IMR-90 (cell line): Measurements from ENCODE around the gene ITPKC. TPM values are rescaled to one million over a fixed set of nuclear protein-coding genes. Genes with fewer than 3 reads are reported as not detected.

Source experiments
- ATAC-seq: fragments of 200-7000 bp; cut with Tn5 transposase; 2 replicates; pipeline ENCODE4 v1.9.1; 2020; ENCODE audit warnings: low read depth, mild to moderate bottlenecking, moderate library complexity
- BruUV-seq: library from RNA; stranded (reverse); fragments of 400-500 nt; replicated peaks from 2 replicates; lab custom pipeline; 2021; lab: Mats Ljungman, UMichigan
- CTCF ChIA-PET: fragments of 300-600 bp; formaldehyde crosslinking; extraction: SDS; loops from one replicate; lab custom pipeline; 2021; ENCODE audit warnings: antibody characterized with exemption; lab: Yijun Ruan, JAX
- POLR2A ChIA-PET: fragments of 300-600 bp; sonication (Branson Sonifier 250); formaldehyde crosslinking; loops from one replicate; lab custom pipeline; 2022; ENCODE audit warnings: antibody characterized with exemption; ENCODE audit not compliant: unreplicated experiment; lab: Charles Lee
- DNase-seq: peaks from one replicate; pipeline ENCODE4 v3.0.0; 2013
- H2AFZ ChIP-seq: replicated peaks from 2 replicates; pipeline ENCODE3; 2013; ENCODE audit warnings: low read length, mild to moderate bottlenecking; ENCODE audit not compliant: poor library complexity
- H2AK5ac ChIP-seq: 2 replicates; pipeline ENCODE4 v1.6.1; 2013; ENCODE audit warnings: low read depth, low read length, inconsistent platforms
- H2AK9ac ChIP-seq: replicated peaks from 2 replicates; pipeline ENCODE3; 2013; ENCODE audit warnings: mild to moderate bottlenecking, low read depth, low read length, moderate library complexity; ENCODE audit not compliant: poor library complexity
- H2BK120ac ChIP-seq: 2 replicates; pipeline ENCODE4 v1.6.1; 2013; ENCODE audit warnings: low read depth, low read length, inconsistent platforms
- H2BK15ac ChIP-seq: 3 replicates; pipeline ENCODE4 v1.6.1; 2013; ENCODE audit warnings: low read depth, low read length, inconsistent platforms
- H2BK20ac ChIP-seq: 2 replicates; pipeline ENCODE4 v1.6.1; 2013; ENCODE audit warnings: low read depth, mild to moderate bottlenecking, inconsistent platforms, low read length, moderate library complexity
- H2BK5ac ChIP-seq: 2 replicates; pipeline ENCODE4 v1.6.1; 2013; ENCODE audit warnings: mild to moderate bottlenecking, low read depth, low read length, inconsistent platforms; ENCODE audit not compliant: poor library complexity, severe bottlenecking
- H3K14ac ChIP-seq: replicated peaks from 2 replicates; pipeline ENCODE4 v1.6.1; 2013; ENCODE audit warnings: low read depth, low read length, inconsistent platforms
- H3K18ac ChIP-seq: 2 replicates; pipeline ENCODE4 v1.6.1; 2013; ENCODE audit warnings: low read depth, low read length, control low read depth
- H3K23ac ChIP-seq: 2 replicates; pipeline ENCODE4 v1.6.1; 2013; ENCODE audit warnings: low read depth, low read length, inconsistent platforms
- H3K27ac ChIP-seq: 2 replicates; pipeline ENCODE4 v1.5.1; 2013; ENCODE audit warnings: mild to moderate bottlenecking, control low read depth, low read length; ENCODE audit not compliant: insufficient read depth
- H3K27me3 ChIP-seq: 2 replicates; pipeline ENCODE4 v1.6.1; 2013; ENCODE audit warnings: low read length; ENCODE audit not compliant: control insufficient read depth, insufficient read depth
- H3K36me3 ChIP-seq: 2 replicates; pipeline ENCODE4 v1.6.1; 2013; ENCODE audit warnings: low read length, mixed read lengths; ENCODE audit not compliant: control insufficient read depth, insufficient read depth
- H3K4ac ChIP-seq: 2 replicates; pipeline ENCODE4 v1.6.1; 2013; ENCODE audit warnings: low read depth, low read length, inconsistent platforms
- H3K4me1 ChIP-seq: 2 replicates; pipeline ENCODE4 v1.6.1; 2013; ENCODE audit warnings: low read length, mixed read lengths; ENCODE audit not compliant: control insufficient read depth, insufficient read depth
- H3K4me2 ChIP-seq: 2 replicates; pipeline ENCODE4 v1.6.1; 2013; ENCODE audit warnings: low read depth, mild to moderate bottlenecking, control low read depth, low read length, moderate library complexity
- H3K4me3 ChIP-seq: 2 replicates; pipeline ENCODE4 v1.5.1; 2013; ENCODE audit warnings: low read depth, mild to moderate bottlenecking, control low read depth, low read length, moderate library complexity; ENCODE audit not compliant: insufficient read depth
- H3K56ac ChIP-seq: 2 replicates; pipeline ENCODE4 v1.6.1; 2013; ENCODE audit warnings: low read length, inconsistent platforms; ENCODE audit not compliant: insufficient read depth; ENCODE audit errors: extremely low read depth
- H3K79me1 ChIP-seq, 2 experiments: 2 replicates each; pipeline ENCODE4 v1.6.1; 2013; ENCODE audit warnings: low read length in 2 of 2, inconsistent platforms in 1 of 2, low read depth in 1 of 2
- H3K9ac ChIP-seq: 2 replicates; pipeline ENCODE4 v1.6.1; 2013; ENCODE audit warnings: low read depth, low read length, control low read depth
- H3K9me1 ChIP-seq: 2 replicates; pipeline ENCODE4 v1.6.1; 2013; ENCODE audit warnings: low read length, inconsistent platforms; ENCODE audit not compliant: insufficient read depth
- H3K9me3 ChIP-seq: 2 replicates; pipeline ENCODE4 v1.6.1; 2013; ENCODE audit warnings: low read length; ENCODE audit not compliant: control insufficient read depth, insufficient read depth
- H4K20me1 ChIP-seq: 2 replicates; pipeline ENCODE4 v1.6.1; 2013; ENCODE audit warnings: low read length, inconsistent platforms; ENCODE audit not compliant: insufficient read depth
- H4K5ac ChIP-seq: 2 replicates; pipeline ENCODE4 v1.6.1; 2013; ENCODE audit warnings: mild to moderate bottlenecking, low read depth, low read length, control low read depth
- H4K8ac ChIP-seq, 2 experiments: 2 replicates each; pipeline ENCODE4 v1.6.1; 2013; ENCODE audit warnings: low read depth in 2 of 2, low read length in 2 of 2, control low read depth in 1 of 2, inconsistent platforms in 1 of 2
- H4K91ac ChIP-seq: 2 replicates; pipeline ENCODE4 v1.6.1; 2013; ENCODE audit warnings: low read depth, low read length, inconsistent platforms; ENCODE audit not compliant: insufficient read depth
- CEBPB ChIP-seq: IDR thresholded peaks from 2 replicates; pipeline ENCODE4 v1.6.1; 2012; ENCODE audit warnings: low read depth, low read length, improper control_type of control experiment
- CHD1 ChIP-seq: IDR thresholded peaks from 2 replicates; pipeline ENCODE4 v1.6.1; 2012; ENCODE audit warnings: low read depth, low read length, improper control_type of control experiment
- CTCF ChIP-seq: conservative IDR thresholded peaks from 2 replicates; pipeline ENCODE4 v1.5.1; 2012; ENCODE audit warnings: mild to moderate bottlenecking, low read depth, low read length, improper control_type of control experiment
- FOS ChIP-seq: fragments of 150-350 bp; IDR thresholded peaks from 2 replicates; pipeline ENCODE4 v1.6.1; 2016; ENCODE audit warnings: low read depth, low read length
- MXI1 ChIP-seq: IDR thresholded peaks from 2 replicates; pipeline ENCODE4 v1.6.1; 2012; ENCODE audit warnings: low read depth, mild to moderate bottlenecking, low read length, moderate library complexity, borderline replicate concordance
- POLR2A ChIP-seq: IDR thresholded peaks from 2 replicates; pipeline ENCODE4 v1.6.1; 2012; ENCODE audit warnings: mild to moderate bottlenecking, low read depth, low read length
- RAD21 ChIP-seq: IDR thresholded peaks from 2 replicates; pipeline ENCODE4 v1.6.1; 2012; ENCODE audit warnings: low read length, improper control_type of control experiment
- RCOR1 ChIP-seq: IDR thresholded peaks from 2 replicates; pipeline ENCODE4 v1.6.1; 2012; ENCODE audit warnings: mild to moderate bottlenecking, low read length, improper control_type of control experiment; ENCODE audit not compliant: insufficient replicate concordance
- SMC3 ChIP-seq: fragments of 150-350 bp; IDR thresholded peaks from 2 replicates; pipeline ENCODE4 v1.6.1; 2016; ENCODE audit warnings: low read depth, mild to moderate bottlenecking, antibody characterized with exemption, low read length, moderate library complexity
- USF2 ChIP-seq: fragments of 150-350 bp; IDR thresholded peaks from 2 replicates; pipeline ENCODE4 v1.6.1; 2017; ENCODE audit warnings: mild to moderate bottlenecking, antibody characterized with exemption, low read length, low read depth
- WGBS, 2 experiments: methylation state at CpG; one replicate each; pipeline versions ENCODE4 v1.1.5 to v1.1.7; 2013; ENCODE audit warnings: missing lambda C conversion rate in 2 of 2; ENCODE audit not compliant: insufficient read length in 1 of 2; ENCODE audit errors: extremely low coverage in 2 of 2; 5-methylcytosine and 5-hydroxymethylcytosine counted together
- dilution Hi-C: fragments of 300-500 bp; cut with HindIII; formaldehyde crosslinking; loops from one replicate; pipeline ENCODE4 v1.14.3; 2018; ENCODE audit warnings: low sequenced_read_pairs; ENCODE audit not compliant: unreplicated experiment
- in situ Hi-C: fragments of 300-500 bp; cut with MboI; formaldehyde crosslinking; loops from 3 replicates; pipeline ENCODE4 v1.14.3; 2019; ENCODE audit warnings: low sequenced_read_pairs, inconsistent platforms, mixed read lengths
- intact Hi-C: fragments of 100-400 bp; cut with micrococcal nuclease; formaldehyde crosslinking; loops from 2 replicates; pipeline ENCODE4 v1.10.0; 2022
- polyA plus RNA-seq, 3 experiments: library from polyadenylated mRNA; depleted of rRNA; stranded (reverse); fragments of >200 nt; gene quantifications; 2 replicates each; pipeline ENCODE4 v1.2.3, GENCODE V29; 2012; ENCODE audit warnings: low replicate concordance in 1 of 3
- total RNA-seq: library from RNA; depleted of rRNA; stranded (reverse); fragments of >200 nt; gene quantifications from 2 replicates; pipeline ENCODE4 v1.2.3, GENCODE V29; 2012

Gene ITPKC
- total and polyA plus RNA-seq, 2 of the 4 experiments (the other 2 are of a cell fraction), result 7.7 to 9.4 TPM

DNA sequence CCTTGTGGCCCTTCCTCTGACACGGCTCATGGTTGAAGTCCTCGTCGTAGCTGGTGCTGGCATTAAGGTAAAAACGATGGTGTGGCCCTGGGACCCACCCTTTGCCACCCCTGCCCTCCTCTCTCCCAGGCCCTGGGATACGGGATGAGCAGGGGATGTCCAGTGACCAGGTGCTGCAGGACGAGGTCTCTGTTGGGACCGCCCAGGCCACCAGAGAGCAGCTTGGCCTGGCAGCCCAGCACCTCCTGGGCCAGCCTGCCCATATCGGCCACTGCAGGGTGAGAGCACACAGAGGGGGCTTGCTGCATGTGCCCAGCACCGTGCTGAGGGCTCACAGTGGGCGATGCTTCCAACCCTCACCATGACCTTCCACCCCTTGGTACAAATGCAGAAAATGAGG is 27.0 kb downstream of the ITPKC start:
- no peak overlapping the region for H4K91ac ChIP-seq
- no peak overlapping the region for H3K4me3 ChIP-seq
- no peak overlapping the region for H2AK9ac ChIP-seq
- no peaks in the 10 kb centered on the region for H3K27me3 ChIP-seq
- no peak overlapping the region for H2BK120ac ChIP-seq
- dilution Hi-C loops, result no loop called here
- H3K56ac ChIP-seq, result no peak overlapping the region
- intact Hi-C loops, result no loop called here
- no peak overlapping the region for H2BK5ac ChIP-seq
- H3K9ac ChIP-seq, result no peak overlapping the region
- peaks cover 7% of the 10 kb centered on the region; the same call in 1 of the 2 replicates for H3K9me1 ChIP-seq
- no peak overlapping the region for H2BK20ac ChIP-seq
- H3K23ac ChIP-seq, result no peak overlapping the region
- in situ Hi-C loops, result no loop called here
- no TSS peak for BruUV-seq
- H3K9me3 ChIP-seq, result no peaks in the 10 kb centered on the region
- no peaks in the 10 kb centered on the region for H4K20me1 ChIP-seq
- no peak overlapping the region for H2AK5ac ChIP-seq
- no peak overlapping the region for H3K4me2 ChIP-seq
- no peak overlapping the region for H3K14ac ChIP-seq
- H3K4me1 ChIP-seq, result peaks cover 10% of the 10 kb centered on the region
- ATAC-seq, result no peak
- TF ChIP-seq SMC3 (no peak), CTCF (no peak), CEBPB (no peak), USF2 (no peak), FOS (no peak), MXI1 (no peak), CHD1 (no peak), RCOR1 (no peak), POLR2A (no peak), RAD21 (no peak)
- no peak overlapping the region for H4K5ac ChIP-seq
- no peak overlapping the region for H4K8ac ChIP-seq
- 93% methylated on average over 3 of the region's 10 CpGs; no CpG with 5 or more reads in 1 of the 2 experiments for WGBS, 2 experiments
- H3K36me3 ChIP-seq, result peaks cover 8% of the 10 kb centered on the region
- H3K18ac ChIP-seq, result no peak overlapping the region
- H3K79me1 ChIP-seq, result 0 out of 4 replicates have a peak, but pooled peaks cover 0 to 8% of the 10 kb centered on the region in 2 experiments
- ChIA-PET POLR2A (no interaction called here), CTCF (interaction anchor here (1.3 kb wide), 2 partner anchors 13 to 63 kb away, joined by 3 read pairs; no protein-coding TSS in a partner anchor)
- no peak overlapping the region for H2AFZ ChIP-seq
- H2BK15ac ChIP-seq, result no peak overlapping the region
- no peak overlapping the region for H3K27ac ChIP-seq
- peak overlapping the region; percentile 93; the same call in 1 of the 2 replicates for H3K4ac ChIP-seq
- DNase-seq, result no peak
